NCI-H82 treated with DMSO at 0.1 percent for 48 hours (cell line): ENCODE data around the gene POLR3B.

Source experiments
- DNase-seq: peaks from one replicate; lab custom pipeline; 2025; ENCODE audit not compliant: unreplicated experiment; lab: John Stamatoyannopoulos, UW

The POLR3B gene

DNA sequence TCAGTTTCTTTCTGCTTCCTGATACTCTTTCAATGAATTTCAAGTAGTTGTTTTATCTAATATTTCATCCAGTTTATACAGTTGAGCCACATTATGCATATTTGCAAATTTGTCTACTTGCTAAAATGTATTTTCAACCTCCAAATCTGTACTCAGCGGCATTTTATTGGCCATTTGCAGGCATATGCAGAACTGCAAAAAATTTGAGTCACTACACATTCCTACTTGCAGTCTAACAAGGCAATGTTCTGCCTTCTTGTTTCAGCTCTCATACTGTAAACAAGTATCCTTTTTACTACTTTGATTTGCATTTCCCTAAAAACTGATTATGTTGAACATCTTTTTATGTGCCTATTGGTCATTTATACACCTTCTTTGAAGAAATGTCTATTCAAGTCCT, 55.0 kb downstream of the POLR3B start:
- no peak for DNase-seq

DNA sequence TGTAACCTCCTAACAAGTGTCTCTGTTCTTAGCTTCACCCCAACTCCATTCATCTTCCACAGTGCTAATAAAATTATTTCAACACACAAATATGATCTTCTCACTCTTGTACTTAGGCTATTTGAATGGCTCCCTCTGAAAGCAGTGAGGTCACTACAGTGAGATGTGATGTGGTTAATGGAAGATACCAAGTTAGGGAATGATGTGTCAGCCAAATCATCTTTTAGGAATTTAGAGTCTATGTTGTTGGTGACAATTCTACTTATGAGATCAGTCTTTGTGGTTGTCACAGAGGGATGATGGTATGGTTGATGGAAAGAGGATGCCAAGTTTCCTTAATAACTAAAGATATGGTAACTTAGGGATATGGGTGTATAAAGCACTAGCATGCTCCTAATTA, 57.6 kb downstream of the POLR3B start:
- DNase-seq = no peak

DNA sequence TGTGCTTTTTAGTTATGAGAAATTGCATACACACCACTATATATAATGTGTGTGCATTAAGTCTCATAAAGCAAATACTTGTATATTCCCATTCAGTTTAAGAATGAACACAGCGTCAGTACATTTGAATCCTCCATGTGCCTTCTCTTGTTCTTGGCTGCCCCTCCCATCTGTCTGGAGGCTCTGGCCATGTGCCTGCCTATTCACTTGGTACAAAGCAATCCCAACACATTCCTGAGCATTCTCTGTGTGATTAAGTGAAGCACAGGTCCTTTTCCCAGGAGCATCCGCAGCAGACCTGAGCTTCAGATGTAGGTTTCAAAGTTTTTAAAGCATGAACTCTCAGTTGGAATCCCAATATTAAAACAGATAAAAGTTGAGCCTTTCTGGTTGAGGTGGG, 58.7 kb downstream of the POLR3B start:
- no peak for DNase-seq

DNA sequence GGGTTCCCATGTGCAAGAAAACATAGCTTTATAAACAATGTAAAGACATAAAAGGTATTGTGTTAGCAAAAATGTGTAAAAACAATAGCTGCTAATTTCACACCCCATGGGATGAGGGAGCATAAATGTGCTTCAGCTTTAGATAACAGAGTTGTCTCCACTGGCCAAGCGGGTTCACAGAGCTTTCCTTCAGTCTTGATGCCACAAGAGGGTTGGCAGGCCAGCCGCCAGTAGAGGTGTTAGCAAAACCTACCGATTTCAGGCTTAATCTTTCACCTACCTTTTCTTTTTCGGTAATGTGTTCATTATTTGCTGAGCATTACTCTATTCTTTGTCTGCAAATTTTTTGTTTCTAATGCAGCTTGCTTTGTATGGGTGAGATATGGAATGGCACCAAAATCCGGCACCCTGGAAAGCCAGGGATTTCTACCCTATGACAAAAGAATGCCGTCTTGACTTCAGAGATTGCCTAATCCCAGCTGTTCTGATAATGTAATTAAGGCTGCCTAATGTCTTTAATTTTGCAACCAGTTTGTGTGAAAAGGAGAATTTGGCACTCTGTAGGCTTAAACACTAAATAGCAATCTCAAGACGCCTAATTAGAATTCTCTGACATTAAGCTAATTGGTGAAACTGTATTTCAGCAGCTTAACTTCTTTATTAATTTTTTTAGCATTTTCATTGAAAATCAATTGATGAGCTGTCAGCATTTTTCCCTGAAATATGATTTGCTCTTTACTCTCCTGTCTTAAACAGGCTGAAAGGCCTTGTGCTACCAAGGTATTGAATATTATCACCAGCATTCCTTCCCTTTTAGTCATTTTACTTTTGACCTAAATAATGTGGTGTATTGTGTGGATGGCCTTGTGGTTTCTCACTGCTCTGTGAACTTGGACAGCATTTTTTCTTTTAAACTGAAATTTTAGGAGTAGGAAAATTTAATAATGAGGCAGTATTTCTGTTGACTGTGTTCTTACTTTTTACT, 60.7 kb downstream of the POLR3B start:
- no peak for DNase-seq

DNA sequence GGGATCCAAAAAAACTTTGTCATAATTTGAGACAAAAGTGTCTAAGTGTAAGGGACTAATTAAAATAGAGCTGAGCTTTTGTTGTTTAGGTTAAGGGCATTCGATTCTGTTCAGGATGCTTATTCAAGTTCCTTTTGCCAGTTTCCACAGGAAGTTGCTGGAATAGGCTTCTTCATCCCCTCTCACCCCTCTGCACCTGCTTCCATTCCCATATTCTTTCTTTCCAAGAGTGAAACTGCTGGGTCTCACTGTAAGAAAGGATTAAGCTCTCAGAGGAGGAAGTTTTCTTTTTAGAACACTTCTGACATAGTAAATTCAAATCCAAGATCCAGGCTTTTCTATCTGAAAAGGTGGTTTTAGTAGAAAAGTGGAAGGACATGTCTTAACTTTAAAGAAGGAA, 61.4 kb downstream of the POLR3B start:
- DNase-seq = no peak

DNA sequence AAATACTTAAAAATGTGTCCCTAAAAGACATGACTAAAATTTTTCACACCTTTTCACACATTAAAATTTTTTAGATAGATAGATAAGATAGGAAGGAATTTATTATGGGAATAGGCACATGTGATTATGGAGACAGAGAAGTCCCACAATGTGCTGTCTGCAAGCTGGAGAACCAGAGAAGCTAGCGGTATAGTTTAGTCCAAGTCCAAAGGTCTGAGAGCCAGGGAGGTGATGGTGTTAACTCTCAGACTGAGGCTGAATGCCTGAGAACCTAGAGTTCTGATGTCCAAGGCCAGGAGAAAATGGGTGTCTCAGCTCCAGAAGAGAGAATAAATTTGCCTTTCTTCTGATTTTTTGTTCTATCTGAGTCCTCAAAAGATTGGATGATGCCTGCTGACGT, 65.7 kb downstream of the POLR3B start:
- no peak for DNase-seq

DNA sequence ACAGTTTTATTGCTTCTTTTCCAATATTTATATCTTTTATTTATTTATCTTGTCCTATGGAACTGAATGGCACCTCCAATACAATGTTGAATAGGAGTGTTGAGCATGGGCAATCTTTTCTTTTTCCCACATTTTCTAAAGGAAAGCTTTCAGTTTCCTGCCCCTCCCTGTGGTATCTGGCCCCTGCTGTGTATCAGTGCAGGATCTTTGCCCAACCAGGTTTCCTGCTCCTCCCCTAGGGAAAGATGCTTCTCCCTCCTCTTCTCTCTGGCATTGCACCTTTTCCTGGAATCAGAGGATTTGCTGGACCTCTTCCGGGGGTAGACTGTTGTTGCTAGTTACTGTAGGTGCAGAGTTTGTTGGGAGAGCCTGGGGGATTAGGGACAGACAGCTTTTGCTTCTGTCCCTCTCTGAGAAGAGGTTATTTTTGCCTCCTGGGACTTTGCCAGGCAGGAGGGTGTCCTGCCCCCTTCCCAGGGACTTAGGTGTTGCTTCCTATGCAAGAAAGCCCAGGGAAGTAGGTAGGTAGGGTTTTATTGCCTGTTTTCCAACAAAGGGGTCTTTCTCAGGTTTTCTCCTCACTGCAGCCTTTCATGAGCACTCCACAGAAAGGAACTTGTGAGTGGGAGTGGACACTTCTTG, 67.6 kb downstream of the POLR3B start:
- DNase-seq = no peak

DNA sequence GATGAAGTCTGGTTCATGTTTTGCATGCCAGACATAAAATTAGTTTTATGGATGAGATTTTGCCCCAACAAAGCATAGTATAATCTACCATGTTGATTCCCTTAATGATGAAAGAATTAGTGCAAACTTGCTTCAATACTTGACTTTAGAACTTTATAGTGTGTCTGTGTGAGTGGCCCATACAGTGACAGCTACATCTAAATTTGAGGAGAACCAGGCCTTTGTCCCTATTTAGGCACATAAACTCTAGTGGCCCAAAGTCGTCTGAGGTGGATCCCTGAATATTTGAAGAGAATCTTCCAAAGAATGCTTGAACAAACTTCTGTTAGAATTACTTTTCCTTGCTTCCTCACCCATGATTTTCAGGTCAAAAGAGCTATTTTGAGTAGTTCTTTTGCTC, 70.4 kb downstream of the POLR3B start:
- no peak for DNase-seq

DNA sequence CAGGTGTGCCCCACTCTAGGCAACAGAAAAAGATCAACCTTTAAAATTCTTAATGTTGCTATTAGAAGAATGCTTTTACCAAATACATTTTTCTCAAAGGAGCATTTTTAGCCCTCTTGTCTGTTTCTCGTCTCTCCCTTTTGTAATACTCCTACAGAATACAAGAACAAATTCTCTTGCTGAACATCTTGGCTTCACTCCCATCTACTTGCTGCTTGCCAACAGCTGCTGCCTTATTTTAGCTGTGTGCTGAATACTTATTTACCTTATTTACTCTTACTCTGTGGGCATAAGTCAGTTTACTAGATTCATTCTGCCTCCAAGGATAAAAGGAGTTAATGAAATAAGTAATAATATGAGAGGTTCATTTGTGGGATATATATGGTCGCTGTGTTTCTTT, 70.8 kb downstream of the POLR3B start:
- no peak for DNase-seq

DNA sequence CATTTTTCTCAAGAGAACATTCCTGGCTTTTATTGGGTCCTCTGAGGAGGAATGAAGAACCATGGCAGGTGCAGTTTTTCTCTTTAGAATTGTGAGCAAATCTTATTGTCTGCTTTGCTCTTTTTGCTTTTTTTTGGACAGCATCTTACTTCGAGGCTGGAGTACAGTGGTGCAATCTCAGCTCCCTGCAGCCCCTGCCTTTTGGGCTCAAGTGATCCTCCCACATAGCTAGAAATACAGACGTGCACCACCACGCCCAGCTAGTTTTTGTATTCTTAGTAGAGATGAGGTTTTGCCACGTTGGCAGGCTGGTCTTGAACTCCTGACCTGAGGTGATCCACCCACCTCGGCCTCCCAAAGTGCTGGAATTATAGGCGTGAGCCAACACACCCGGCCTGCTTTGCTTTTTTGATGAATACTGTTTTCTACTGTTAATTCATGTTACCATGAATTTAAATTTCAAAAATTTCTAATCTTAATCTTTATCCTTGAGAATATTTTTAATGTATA, 71.5 kb downstream of the POLR3B start:
- DNase-seq = no peak

DNA sequence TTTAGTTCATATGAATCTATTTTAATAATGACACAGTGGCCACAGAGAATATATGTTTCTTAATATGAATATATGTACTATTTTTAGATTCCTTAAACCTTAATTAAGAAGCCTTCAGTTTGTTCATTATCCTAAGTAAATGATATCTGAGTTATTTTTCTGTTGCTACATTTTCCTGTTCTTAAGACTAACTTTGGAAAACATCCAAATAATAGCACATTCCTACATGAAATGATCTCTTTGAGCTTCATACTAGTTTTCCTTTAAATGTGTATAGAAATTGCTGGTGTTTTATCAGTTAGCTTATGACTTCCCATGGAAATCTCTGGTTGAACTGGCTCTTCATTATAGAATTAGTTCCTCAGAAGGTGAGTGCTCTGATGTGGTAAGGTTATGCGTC, 72.1 kb downstream of the POLR3B start:
- DNase-seq = no peak

DNA sequence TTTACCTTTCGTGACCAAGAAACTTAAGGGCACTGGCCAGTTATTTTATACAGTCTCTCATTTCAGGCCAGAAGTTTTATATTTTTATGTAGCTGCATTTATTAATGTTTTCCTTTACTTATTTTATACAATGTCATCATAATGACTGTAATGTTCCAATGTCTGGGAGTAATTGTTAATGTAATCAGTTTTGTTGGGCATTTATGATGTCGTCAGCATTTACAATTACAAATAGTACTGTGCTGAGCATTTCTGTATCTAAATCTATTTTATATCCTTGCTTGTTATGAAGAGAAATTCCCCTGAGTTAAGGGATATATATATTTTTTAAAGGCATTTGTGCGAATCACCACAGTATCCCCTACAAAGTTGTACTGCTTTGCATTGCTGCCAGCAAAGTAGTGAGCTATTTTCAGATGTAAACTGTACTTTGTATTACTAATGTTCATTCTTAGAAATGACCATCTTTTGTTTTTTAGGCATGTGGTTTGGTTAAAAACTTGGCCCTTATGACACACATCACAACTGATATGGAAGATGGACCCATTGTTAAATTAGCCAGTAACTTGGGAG, 74.4 kb downstream of the POLR3B start:
- no peak for DNase-seq

DNA sequence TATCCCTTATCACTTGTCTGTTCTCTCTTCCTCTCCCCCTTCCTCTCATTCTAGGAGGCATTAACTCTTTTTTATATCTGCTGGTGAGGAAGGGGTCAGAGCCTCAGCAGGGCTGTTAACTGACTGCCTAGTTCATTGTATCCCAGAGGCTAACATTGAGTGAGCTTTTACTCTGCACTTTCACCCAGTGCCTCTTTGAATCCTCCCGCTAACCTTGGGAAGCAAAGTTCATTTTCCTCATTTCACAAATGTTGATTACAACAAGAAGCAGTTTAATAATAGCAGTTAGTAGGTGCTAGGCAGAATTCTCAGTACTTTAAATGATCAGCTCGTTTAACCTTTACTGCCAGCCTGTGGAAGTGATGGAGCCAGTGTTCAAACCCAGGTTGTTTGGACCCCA, 75.5 kb downstream of the POLR3B start:
- no peak for DNase-seq

DNA sequence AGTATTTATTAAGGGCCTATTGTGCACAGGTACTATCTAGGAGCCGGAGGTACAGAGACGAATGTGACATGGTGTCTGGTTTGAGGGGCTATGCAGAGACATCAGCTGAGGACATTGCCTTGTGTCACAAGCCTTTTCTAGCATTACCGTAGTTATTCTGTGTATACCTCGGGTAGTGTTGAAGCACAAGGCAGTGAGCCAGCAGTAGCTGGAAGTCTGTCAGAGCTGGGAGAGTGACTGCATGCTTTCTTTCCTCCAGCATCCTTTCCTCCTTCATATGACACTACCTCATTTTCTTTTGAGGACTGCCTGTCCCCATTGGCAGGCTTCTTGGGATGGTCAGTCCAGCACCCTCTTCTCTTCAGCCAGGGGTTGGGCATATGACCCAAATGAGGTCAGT, 77.0 kb downstream of the POLR3B start:
- DNase-seq = no peak

DNA sequence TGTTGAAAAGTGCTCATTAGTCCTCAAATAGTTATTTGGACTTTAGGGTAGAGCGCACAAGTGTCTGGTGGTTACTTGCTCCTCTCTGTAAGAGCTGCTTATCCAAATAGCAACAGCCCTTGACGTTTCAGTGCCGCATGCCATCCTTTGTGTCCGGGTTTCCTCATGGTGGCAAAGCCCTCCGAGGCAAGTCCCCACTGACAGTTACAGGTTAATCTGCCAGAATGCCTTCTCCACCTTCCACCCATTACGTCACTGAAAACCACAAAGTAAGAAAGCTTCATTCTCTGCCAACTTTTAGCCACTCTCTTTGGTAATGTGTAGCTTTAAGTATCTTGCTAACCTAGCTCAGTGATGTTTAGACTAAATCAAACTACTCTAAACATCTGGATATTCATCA, 78.6 kb downstream of the POLR3B start:
- DNase-seq = no peak

DNA sequence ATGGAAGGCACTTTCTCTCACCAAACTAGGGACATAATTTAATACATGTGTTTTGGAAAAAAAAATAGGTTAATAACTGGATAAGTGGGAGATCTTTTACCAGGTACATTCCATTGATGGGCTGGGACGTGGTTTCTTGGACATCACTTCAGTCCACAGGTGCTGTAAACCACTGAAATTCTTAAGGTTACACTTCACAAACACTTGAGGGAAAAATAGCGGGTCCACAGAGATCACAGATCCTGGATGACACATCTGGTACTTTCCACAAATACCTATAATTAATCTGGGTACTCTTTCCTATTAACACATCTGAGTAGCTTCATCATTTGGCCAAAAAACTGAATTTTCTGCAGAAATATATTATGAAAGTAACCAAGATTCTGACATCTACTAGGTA, 85.0 kb downstream of the POLR3B start:
- DNase-seq = no peak

DNA sequence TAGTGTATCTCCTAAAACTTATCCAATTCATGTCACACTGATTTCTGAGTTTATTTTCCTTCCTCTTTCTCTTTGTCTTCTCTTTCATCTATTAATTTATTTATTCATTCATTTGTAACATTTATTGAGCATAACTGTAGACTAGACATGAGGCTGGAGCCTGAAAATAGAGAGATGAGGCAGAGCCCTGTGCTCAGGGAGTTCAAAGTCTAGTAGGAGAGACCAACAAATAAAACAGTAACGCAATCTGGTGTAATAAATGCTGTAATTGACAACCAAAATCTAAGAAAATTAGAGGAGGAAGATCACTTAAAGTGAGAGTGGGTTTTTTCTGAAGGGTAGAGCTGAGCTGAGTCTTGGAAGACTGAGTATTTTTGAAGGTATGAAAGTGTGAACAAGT, 87.5 kb downstream of the POLR3B start:
- DNase-seq = no peak

DNA sequence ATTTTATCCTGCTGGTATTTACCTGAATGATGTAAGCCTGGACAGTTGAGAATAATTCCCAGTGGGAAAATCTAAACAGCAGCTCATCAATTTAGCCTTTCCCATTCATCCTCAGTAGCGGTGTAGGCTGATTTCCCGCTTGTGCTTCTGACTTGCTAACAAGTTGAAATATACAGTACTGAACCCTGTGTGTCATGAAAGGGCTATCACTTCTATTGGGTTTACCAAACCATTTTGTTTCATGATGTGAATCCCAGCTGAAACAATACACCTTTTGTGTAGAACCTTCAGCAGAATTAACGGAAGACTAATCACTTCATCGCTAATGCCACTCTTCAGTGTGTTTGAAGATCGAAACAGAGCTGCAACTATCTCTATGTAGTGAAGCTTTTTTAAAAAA, 88.4 kb downstream of the POLR3B start:
- no peak for DNase-seq

DNA sequence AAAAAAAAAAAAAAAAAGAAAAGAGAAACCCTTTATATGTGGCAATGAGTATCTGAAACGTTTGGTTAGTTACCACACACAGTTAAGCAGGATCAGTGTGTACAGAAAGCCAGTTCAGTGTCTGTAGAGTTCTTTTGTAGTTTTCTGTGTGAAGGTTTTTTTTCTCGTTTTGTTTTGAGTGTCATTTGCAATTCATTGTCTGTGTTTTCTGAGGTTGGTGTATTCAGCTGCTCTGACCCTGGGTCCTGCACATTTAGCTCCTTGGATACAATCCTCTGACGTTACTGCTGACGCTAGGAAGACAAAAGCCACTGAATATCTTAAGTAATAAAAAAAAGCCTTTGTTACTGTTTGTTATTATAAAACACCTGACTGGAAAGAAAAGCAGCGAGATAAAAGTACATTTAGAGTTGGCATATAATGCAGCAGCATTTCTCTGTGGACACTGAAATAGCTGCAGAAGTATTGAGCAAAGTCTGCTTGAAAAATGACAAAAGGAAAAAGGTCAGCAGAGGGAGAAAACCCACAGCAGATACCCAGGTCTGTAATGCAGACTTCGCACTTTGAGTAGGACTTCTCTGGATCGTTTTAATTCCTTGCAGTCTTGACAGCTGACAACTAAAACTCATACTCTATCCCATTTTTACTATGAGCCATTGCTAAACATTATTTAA, 89.0 kb downstream of the POLR3B start:
- no peak for DNase-seq

DNA sequence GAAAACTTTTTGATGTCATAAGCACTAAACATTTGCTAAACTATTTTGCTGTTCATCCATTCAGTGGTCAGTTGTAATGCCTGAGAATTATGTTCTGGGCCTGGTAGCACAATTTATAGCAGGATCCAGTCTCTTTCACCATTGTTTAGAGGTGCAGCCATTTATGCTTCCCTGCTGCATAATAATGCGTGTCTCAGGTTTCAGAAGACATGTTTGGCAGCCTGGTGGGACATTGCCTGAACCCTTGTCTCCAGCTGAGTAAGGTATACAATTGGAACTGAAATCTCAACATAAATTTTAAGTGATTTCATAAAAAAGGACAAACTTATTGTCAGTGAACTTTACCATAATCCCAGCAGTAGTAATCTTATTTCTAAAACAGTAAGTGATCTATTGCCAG, 94.8 kb downstream of the POLR3B start:
- DNase-seq = no peak

DNA sequence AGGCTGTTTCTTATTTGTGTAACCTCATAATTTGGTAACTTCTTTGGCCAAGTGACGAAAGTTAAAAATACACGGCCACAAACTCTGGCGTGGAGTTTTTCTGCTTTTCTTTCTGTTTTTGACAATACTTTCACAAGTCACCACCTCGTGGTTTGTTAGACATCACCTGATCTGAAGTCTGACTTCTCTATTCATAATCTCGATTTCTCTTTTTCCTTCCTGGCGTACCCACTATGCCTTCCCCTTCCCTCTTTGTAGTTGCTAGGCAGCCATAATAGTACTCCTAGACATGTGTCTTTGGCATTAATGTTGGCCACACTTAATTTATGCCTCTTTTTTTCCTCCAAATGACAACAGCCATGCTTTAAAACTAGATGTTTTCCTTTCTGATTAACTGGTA, 97.6 kb downstream of the POLR3B start:
- DNase-seq = no peak
